Kidney (tissue), 14 donors: ENCODE results near the gene ZDHHC1. TPM values are rescaled to one million over a fixed set of nuclear protein-coding genes. Genes with fewer than 3 reads are reported as not detected.

Experiments
- DNase-seq, 5 donors: peaks; one replicate each; pipeline ENCODE4 v3.0.0-alpha.2; 2013 to 2020
- FAIRE-seq: peaks from 2 replicates; lab custom pipeline; 2012; peaks lifted over from hg19 to GRCh38; lab: Jason Lieb, UNC
- H3K27ac ChIP-seq, 2 donors: one replicate each; pipeline ENCODE4 v1.7.0; 2013; ENCODE audit warnings: low read depth in 2 of 2, low read length in 2 of 2, inconsistent platforms in 1 of 2
- H3K27me3 ChIP-seq: one replicate; pipeline ENCODE4 v1.7.1; 2013; ENCODE audit warnings: low read length, inconsistent platforms; ENCODE audit not compliant: control insufficient read depth, insufficient read depth
- H3K36me3 ChIP-seq, 3 donors: one replicate each; pipeline versions ENCODE4 v1.7.0 to v1.7.1; 2013; ENCODE audit warnings: low read length in 3 of 3, control low read depth in 1 of 3, inconsistent platforms in 1 of 3; ENCODE audit not compliant: insufficient read depth in 3 of 3, control insufficient read depth in 2 of 3
- H3K4me1 ChIP-seq, 3 donors: one replicate each; pipeline versions ENCODE4 v1.7.0 to v1.7.1; 2013; ENCODE audit warnings: low read length in 3 of 3, inconsistent platforms in 1 of 3, low read depth in 1 of 3; ENCODE audit not compliant: control insufficient read depth in 2 of 3, insufficient read depth in 2 of 3
- H3K4me3 ChIP-seq, 3 donors: one replicate each; pipeline versions ENCODE4 v1.7.0 to v1.8.1; 2013; ENCODE audit warnings: low read length in 3 of 3, control low read depth in 1 of 3, inconsistent platforms in 1 of 3
- H3K9ac ChIP-seq, 3 donors: one replicate each; pipeline versions ENCODE4 v1.7.0 to v1.7.1; 2013; ENCODE audit warnings: low read length in 3 of 3, control low read depth in 1 of 3, inconsistent platforms in 1 of 3
- H3K9me3 ChIP-seq, 3 donors: one replicate each; pipeline versions ENCODE4 v1.7.0 to v1.7.1; 2013; ENCODE audit warnings: low read length in 3 of 3, control low read depth in 1 of 3, inconsistent platforms in 1 of 3; ENCODE audit not compliant: control insufficient read depth in 2 of 3, insufficient read depth in 1 of 3
- intact Hi-C: fragments of 100-400 bp; cut with DNase I; formaldehyde crosslinking; loops from one replicate; pipeline ENCODE4 v1.11.1; 2022
- polyA plus RNA-seq: library from polyadenylated mRNA; stranded (reverse); fragments of 350-450 nt; fragmentation: Illumina TruSeq; extraction: RNeasy Lipid Tissue Mini Kit (QIAGEN cat#74804); gene quantifications from one replicate; pipeline ENCODE4 v1.2.3, GENCODE V29; 2014; ENCODE audit warnings: low read depth, low replicate concordance; ENCODE audit not compliant: insufficient read depth
- total RNA-seq: library from RNA; stranded (reverse); fragmentation: NEBNext Ultra II Directional; extraction: Animal tissue kit (Norgen Biotek cat#: 25700); gene quantifications from one replicate; pipeline ENCODE4 v1.2.1, GENCODE V29; 2021
- TF ChIP-seq, protein P1 (sequence below): IDR thresholded peaks from 3 replicates; pipeline ENCODE4 v1.5.1; 2012; ENCODE audit warnings: mild to moderate bottlenecking, moderate library complexity, borderline replicate concordance; ENCODE audit not compliant: insufficient read depth; ENCODE audit errors: extremely low read depth
- donor health status: control.
- donor health status: control.
- donor health status: control.
- donor health status: control.
- donor health status: control.
- donor health status: DM: yes; HTN: yes; CAD: no.
- donor health status: Normal renal cell carcinoma (clear cell type).

ZDHHC1 gene
- total and polyA plus RNA-seq, 2 donors from 2014 or later = 14.6 to 23.6 TPM

DNA sequence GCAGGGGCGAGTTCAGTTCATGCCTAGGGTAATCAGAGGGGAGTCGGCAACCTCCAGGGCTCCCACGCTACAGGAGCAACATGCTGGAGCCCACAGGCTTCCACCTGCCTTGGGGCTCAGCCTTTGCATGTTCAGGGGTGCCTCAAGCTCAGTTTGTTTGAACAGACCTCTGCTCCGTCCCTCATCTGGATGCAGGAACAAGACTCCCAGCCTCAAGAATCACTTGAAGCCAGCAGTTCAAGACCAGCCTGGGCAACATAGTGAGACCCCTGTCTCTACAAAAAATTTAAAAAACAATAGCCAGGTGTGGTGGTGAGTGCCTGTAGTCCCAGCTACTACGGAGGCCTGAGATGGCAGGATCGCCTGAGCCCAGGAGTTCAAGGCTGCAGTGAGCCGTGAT, 9.7 kb upstream of the ZDHHC1 start:
- no peak overlapping the region for H3K9ac ChIP-seq
- no peak overlapping the region for H3K4me3 ChIP-seq
- peaks cover 0 to 25% (median 21%) of the 10 kb centered on the region in 3 donors for H3K4me1 ChIP-seq
- H3K27me3 ChIP-seq = peaks cover 3% of the 10 kb centered on the region
- no peaks in the 10 kb centered on the region for H3K9me3 ChIP-seq
- intact Hi-C loops = loop anchor here (5.0 kb wide), 1 partner anchor 41 kb away; no protein-coding TSS in a partner anchor
- TF ChIP-seq, protein P1, sequence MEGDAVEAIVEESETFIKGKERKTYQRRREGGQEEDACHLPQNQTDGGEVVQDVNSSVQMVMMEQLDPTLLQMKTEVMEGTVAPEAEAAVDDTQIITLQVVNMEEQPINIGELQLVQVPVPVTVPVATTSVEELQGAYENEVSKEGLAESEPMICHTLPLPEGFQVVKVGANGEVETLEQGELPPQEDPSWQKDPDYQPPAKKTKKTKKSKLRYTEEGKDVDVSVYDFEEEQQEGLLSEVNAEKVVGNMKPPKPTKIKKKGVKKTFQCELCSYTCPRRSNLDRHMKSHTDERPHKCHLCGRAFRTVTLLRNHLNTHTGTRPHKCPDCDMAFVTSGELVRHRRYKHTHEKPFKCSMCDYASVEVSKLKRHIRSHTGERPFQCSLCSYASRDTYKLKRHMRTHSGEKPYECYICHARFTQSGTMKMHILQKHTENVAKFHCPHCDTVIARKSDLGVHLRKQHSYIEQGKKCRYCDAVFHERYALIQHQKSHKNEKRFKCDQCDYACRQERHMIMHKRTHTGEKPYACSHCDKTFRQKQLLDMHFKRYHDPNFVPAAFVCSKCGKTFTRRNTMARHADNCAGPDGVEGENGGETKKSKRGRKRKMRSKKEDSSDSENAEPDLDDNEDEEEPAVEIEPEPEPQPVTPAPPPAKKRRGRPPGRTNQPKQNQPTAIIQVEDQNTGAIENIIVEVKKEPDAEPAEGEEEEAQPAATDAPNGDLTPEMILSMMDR = no peak
- no peak overlapping the region for H3K27ac ChIP-seq
- DNase-seq (no peak), FAIRE-seq (no peak)
- no peaks in the 10 kb centered on the region for H3K36me3 ChIP-seq

DNA sequence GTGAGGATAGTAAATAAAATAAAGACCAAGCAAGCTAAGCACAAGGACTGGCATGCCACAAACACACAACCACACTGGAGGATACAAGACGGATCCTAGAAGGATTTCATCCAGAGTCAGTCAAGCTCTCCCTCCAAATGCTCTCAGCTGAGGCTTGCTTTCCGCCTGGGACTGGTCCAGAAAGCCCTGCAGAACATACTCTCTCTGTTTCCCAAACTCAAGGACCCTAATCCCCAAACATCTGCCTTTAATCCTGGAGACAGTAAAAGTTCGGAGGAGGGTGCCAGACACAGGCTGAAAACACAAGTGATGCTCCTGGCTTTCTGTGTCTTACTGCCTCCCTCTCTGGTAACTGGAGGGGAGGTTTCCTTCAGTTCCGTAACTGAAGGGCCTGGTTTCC, 9.3 kb upstream of the ZDHHC1 start:
- Histone ChIP-seq H3K27me3 (peaks cover 3% of the 10 kb centered on the region), H3K4me1 (peaks cover 0 to 25% (median 21%) of the 10 kb centered on the region in 3 donors), H3K9ac (no peak overlapping the region), H3K9me3 (no peaks in the 10 kb centered on the region), H3K36me3 (no peaks in the 10 kb centered on the region), H3K27ac (no peak overlapping the region), H3K4me3 (no peak overlapping the region)
- intact Hi-C loops = loop anchor here (5.0 kb wide), 1 partner anchor 42 kb away; no protein-coding TSS in a partner anchor
- FAIRE-seq (no peak), DNase-seq (no peak)
- TF ChIP-seq, protein P1 = no peak

DNA sequence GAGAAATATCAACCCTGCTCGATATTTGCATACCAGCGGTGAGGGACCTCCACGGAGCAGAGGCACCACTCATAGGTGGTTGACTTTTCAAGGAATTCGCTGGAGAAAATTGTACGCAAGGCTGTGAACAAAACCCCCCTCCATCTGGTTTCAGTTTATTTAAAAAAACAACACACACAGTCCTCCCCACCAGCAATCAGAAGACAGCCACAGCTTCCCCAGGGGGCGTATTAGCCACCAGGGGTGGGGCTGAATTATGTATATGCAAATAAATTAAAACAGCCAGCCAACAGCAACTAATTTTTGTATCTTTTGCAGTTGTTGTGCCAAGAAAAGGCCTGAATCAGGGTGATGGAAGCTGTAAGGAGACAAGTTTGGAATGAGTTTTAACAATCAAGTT, 8.8 kb upstream of the ZDHHC1 start:
- H3K4me1 ChIP-seq = peaks cover 0 to 21% (median 20%) of the 10 kb centered on the region in 3 donors
- H3K36me3 ChIP-seq = no peaks in the 10 kb centered on the region
- peak overlapping the region in 2 of 3 donors; percentile 26 to 28 for H3K9ac ChIP-seq
- peak overlapping the region; percentile 53 to 67 for H3K27ac ChIP-seq
- peaks cover 3% of the 10 kb centered on the region for H3K27me3 ChIP-seq
- no peak overlapping the region for H3K4me3 ChIP-seq
- intact Hi-C loops = loop anchor here (5.0 kb wide), 1 partner anchor 42 kb away; no protein-coding TSS in a partner anchor
- FAIRE-seq (no peak), DNase-seq (no peak)
- TF ChIP-seq, protein P1 = no peak
- no peaks in the 10 kb centered on the region for H3K9me3 ChIP-seq

DNA sequence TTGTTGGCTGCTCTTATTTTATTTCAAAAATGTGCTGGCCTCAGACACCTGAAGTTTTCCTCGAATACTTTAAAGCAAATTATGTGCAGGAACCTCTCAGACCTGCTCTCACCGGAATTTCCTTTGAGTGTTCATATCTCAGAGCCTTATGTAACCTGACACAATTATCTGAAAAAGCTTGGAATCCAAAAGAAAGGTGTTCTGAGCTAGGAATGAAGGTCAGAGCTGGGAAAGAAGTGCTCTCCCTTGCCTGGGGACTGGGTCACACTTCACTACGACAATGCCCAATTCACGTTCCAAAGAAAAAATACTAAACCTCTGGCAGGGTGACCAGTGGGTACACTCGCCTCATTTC, 8.0 kb upstream of the ZDHHC1 start:
- peaks cover 0 to 15% (median 13%) of the 10 kb centered on the region in 3 donors for H3K4me1 ChIP-seq
- no peak for FAIRE-seq
- TF ChIP-seq, protein P1 = no peak
- no peaks in the 10 kb centered on the region for H3K36me3 ChIP-seq
- H3K9ac ChIP-seq = no peak overlapping the region
- H3K9me3 ChIP-seq = no peaks in the 10 kb centered on the region
- no peak overlapping the region for H3K4me3 ChIP-seq
- intact Hi-C loops = no loop called here
- peak overlapping the region; percentile 53 to 67 for H3K27ac ChIP-seq
- no peaks in the 10 kb centered on the region for H3K27me3 ChIP-seq
- no peak for DNase-seq
